Measurements from ENCODE around the gene MYO9A.
"Not testable (repeated sequence)": the region's sequence is repeated elsewhere in the genome, so short reads cannot be mapped to it uniquely, and the experiment has no call there.

MYO9A gene

GRCh38 chr15:71939981-71940588 lies 177.9 kb downstream of the MYO9A start:
- no peak for DNase-seq

GRCh38 chr15:71937650-71938311 lies 180.2 kb downstream of the MYO9A start:
- no peak for DNase-seq

GRCh38 chr15:71934446-71934845 lies 183.5 kb downstream of the MYO9A start:
- DNase-seq = no peak

GRCh38 chr15:71932689-71933088 lies 185.3 kb downstream of the MYO9A start:
- no peak for DNase-seq

- DNase-seq = no peak
Observed at GRCh38 chr15:71931261-71931660, 186.7 kb downstream of the MYO9A start.

- no peak for DNase-seq
Observed at GRCh38 chr15:71925145-71925544, 192.8 kb downstream of the MYO9A start.

- DNase-seq = no peak
Observed at GRCh38 chr15:71921191-71921590, 196.8 kb downstream of the MYO9A start.

GRCh38 chr15:71920573-71920972 lies 197.4 kb downstream of the MYO9A start:
- no peak for DNase-seq

- no peak for DNase-seq
Observed at GRCh38 chr15:71916834-71917233, 201.1 kb downstream of the MYO9A start.

- no peak for DNase-seq
Observed at GRCh38 chr15:71914092-71914491, 203.9 kb downstream of the MYO9A start.

- no peak for DNase-seq
Observed at GRCh38 chr15:71899674-71900073, 218.3 kb downstream of the MYO9A start.

- no peak for DNase-seq
Observed at GRCh38 chr15:71893691-71894090, 224.3 kb downstream of the MYO9A start.

- no peak for DNase-seq
Observed at GRCh38 chr15:71892335-71892734, 225.6 kb downstream of the MYO9A start.

GRCh38 chr15:71891026-71891425 lies 226.9 kb downstream of the MYO9A start:
- DNase-seq = no peak

- DNase-seq = no peak
Observed at GRCh38 chr15:71889947-71890346, 228.0 kb downstream of the MYO9A start.

GRCh38 chr15:71889385-71889784 lies 228.6 kb downstream of the MYO9A start:
- DNase-seq = no peak

GRCh38 chr15:71888797-71889196 lies 229.2 kb downstream of the MYO9A start:
- DNase-seq = no peak

GRCh38 chr15:71885390-71885789 lies 232.6 kb downstream of the MYO9A start:
- no peak for DNase-seq

GRCh38 chr15:71883447-71883846 lies 234.5 kb downstream of the MYO9A start:
- no peak for DNase-seq

- no peak for DNase-seq
Observed at GRCh38 chr15:71880276-71880675, 237.7 kb downstream of the MYO9A start.

- no peak for DNase-seq
Observed at GRCh38 chr15:71874245-71874644, 243.7 kb downstream of the MYO9A start.

GRCh38 chr15:71858232-71858631 lies 259.7 kb downstream of the MYO9A start:
- DNase-seq = not testable (repeated sequence)

GRCh38 chr15:71853543-71853942 lies 264.4 kb downstream of the MYO9A start:
- no peak for DNase-seq

- DNase-seq = no peak
Observed at GRCh38 chr15:71844916-71845315, 273.0 kb downstream of the MYO9A start.

GRCh38 chr15:71841563-71841962 lies 276.4 kb downstream of the MYO9A start:
- no peak for DNase-seq

Data from NCI-H1930 (cell line).